ENCODE results near the gene MMP14.

The MMP14 gene

DNA sequence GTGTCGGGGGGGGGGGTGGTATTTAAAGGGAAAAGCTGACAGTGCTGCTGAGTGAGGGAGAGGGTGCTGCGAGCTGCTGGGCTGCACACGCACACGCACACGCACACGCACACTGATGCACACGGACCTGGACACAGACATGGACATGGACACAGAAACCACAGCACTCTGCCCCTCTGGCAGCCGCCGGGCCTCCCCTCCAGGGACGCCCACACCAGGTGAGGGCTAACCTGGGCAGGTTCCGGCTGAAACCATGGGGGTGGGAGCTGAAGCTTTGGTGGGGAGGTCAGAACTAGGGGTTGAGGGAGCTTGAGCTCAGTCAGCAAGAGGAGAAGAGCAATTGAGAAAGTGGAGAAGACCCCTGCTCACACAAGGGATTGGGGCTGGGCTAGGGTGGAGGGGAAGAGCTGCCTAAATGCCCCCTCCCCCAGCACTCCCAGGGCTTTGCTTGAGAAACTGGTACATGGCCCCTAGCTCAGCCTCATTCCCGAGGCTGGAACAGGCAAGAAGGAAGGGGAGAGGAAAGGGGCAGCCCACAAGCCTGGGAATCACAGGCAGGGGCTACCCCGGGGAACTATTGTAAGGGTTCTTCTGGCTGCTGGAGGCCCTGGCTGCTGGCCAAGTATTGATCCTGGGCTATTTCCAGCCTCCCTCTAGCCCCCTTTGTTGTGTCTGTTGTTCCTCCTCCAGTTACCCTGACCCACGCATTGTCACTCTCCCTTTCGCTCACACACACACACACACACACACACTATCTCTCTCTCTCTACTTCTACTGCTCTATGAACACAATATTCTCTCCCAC is 47.0 kb downstream of the MMP14 start, which contains the start of gene REM2:
Gene REM2, plus strand, starts transcription at position 50 of the 804 bp plus-strand sequence. Its CDS starts 66 bp downstream, at position 116.
- Mint-ChIP-seq H3K4me3 (no peak within 1 kb of the TSS), H3K36me3 (ENCODE audit: insufficient read depth) (peaks cover 26% of the 10 kb centered on the region), H3K27me3 (no peaks in the 10 kb centered on the region), H3K9me3 (no peaks in the 10 kb centered on the region), H3K27ac (peak within 1 kb of the TSS; percentile 12 to 64), H3K4me1 (ENCODE audit: low read depth in 2 of 2) (peaks cover 22 to 31% of the 10 kb centered on the region in 2 donors)
- DNase-seq (no peak), ATAC-seq (replicated peaks) (no peak)

- Mint-ChIP-seq H3K27me3 (no peaks in the 10 kb centered on the region), H3K36me3 (ENCODE audit: insufficient read depth) (peaks cover 24% of the 10 kb centered on the region), H3K4me1 (ENCODE audit: low read depth in 2 of 2) (peaks cover 22 to 28% of the 10 kb centered on the region in 2 donors), H3K4me3 (no peak overlapping the region), H3K9me3 (no peaks in the 10 kb centered on the region), H3K27ac (peak overlapping the region in 1 of 2 donors; percentile 3)
- no peak for DNase-seq
- no peak for ATAC-seq (replicated peaks)
Measured at GRCh38 chr14:22884076-22884737, 47.8 kb downstream of the MMP14 start.

GRCh38 chr14:22884738-22885523 is 48.5 kb downstream of the MMP14 start:
- Mint-ChIP-seq H3K4me3 (peak overlapping the region; percentile 45 to 49), H3K9me3 (no peaks in the 10 kb centered on the region), H3K27ac (peak overlapping the region in 1 of 2 donors; percentile 42), H3K27me3 (no peaks in the 10 kb centered on the region), H3K4me1 (ENCODE audit: low read depth in 2 of 2) (peaks cover 22 to 26% of the 10 kb centered on the region in 2 donors), H3K36me3 (ENCODE audit: insufficient read depth) (peaks cover 25% of the 10 kb centered on the region)
- DNase-seq (no peak), ATAC-seq (replicated peaks) (no peak)

GRCh38 chr14:22885975-22886374 is 49.6 kb downstream of the MMP14 start:
- H3K4me3 Mint-ChIP-seq, result peak overlapping the region; percentile 79 to 80
- peaks cover 27% of the 10 kb centered on the region for H3K36me3 Mint-ChIP-seq (ENCODE audit: insufficient read depth)
- H3K4me1 Mint-ChIP-seq (ENCODE audit: low read depth in 2 of 2), result peaks cover 22 to 26% of the 10 kb centered on the region in 2 donors
- ATAC-seq (replicated peaks) (no peak), DNase-seq (no peak)
- peak overlapping the region in 1 of 2 donors; percentile 52 for H3K27ac Mint-ChIP-seq
- no peaks in the 10 kb centered on the region for H3K9me3 Mint-ChIP-seq
- no peaks in the 10 kb centered on the region for H3K27me3 Mint-ChIP-seq

GRCh38 chr14:22886500-22887259 is 50.3 kb downstream of the MMP14 start:
- Mint-ChIP-seq H3K9me3 (no peaks in the 10 kb centered on the region), H3K4me1 (ENCODE audit: low read depth in 2 of 2) (peaks cover 22 to 26% of the 10 kb centered on the region in 2 donors), H3K27ac (peak overlapping the region; percentile 82 to 91), H3K27me3 (no peaks in the 10 kb centered on the region), H3K4me3 (peak overlapping the region; percentile 79 to 80), H3K36me3 (ENCODE audit: insufficient read depth) (peaks cover 27% of the 10 kb centered on the region)
- ATAC-seq (replicated peaks) (peak; percentile 78), DNase-seq (peak; percentile 42 to 68 (median 60))

GRCh38 chr14:22887260-22887989 is 51.0 kb downstream of the MMP14 start:
- DNase-seq (no peak), ATAC-seq (replicated peaks) (peak; percentile 21)
- H3K36me3 Mint-ChIP-seq (ENCODE audit: insufficient read depth), result peaks cover 27% of the 10 kb centered on the region
- peaks cover 22% of the 10 kb centered on the region in 2 donors for H3K4me1 Mint-ChIP-seq (ENCODE audit: low read depth in 2 of 2)
- H3K4me3 Mint-ChIP-seq, result peak overlapping the region; percentile 79 to 80
- no peaks in the 10 kb centered on the region for H3K27me3 Mint-ChIP-seq
- H3K27ac Mint-ChIP-seq, result peak overlapping the region; percentile 82 to 91
- no peaks in the 10 kb centered on the region for H3K9me3 Mint-ChIP-seq

GRCh38 chr14:22887990-22888378 is 51.6 kb downstream of the MMP14 start:
- Mint-ChIP-seq H3K27me3 (no peaks in the 10 kb centered on the region), H3K36me3 (ENCODE audit: insufficient read depth) (peaks cover 27% of the 10 kb centered on the region), H3K27ac (peak overlapping the region; percentile 82 to 91), H3K4me1 (ENCODE audit: low read depth in 2 of 2) (peaks cover 22% of the 10 kb centered on the region in 2 donors), H3K9me3 (no peaks in the 10 kb centered on the region), H3K4me3 (peak overlapping the region; percentile 79 to 80)
- ATAC-seq (replicated peaks), result no peak
- DNase-seq, result no peak

- Mint-ChIP-seq H3K27ac (no peak overlapping the region), H3K4me3 (no peak overlapping the region), H3K36me3 (ENCODE audit: insufficient read depth) (peaks cover 22% of the 10 kb centered on the region), H3K9me3 (no peaks in the 10 kb centered on the region), H3K27me3 (no peaks in the 10 kb centered on the region), H3K4me1 (ENCODE audit: low read depth in 2 of 2) (peaks cover 19 to 22% of the 10 kb centered on the region in 2 donors)
- ATAC-seq (replicated peaks), result no peak
- no peak for DNase-seq
Measured at GRCh38 chr14:22888662-22889061, 52.3 kb downstream of the MMP14 start.

DNA sequence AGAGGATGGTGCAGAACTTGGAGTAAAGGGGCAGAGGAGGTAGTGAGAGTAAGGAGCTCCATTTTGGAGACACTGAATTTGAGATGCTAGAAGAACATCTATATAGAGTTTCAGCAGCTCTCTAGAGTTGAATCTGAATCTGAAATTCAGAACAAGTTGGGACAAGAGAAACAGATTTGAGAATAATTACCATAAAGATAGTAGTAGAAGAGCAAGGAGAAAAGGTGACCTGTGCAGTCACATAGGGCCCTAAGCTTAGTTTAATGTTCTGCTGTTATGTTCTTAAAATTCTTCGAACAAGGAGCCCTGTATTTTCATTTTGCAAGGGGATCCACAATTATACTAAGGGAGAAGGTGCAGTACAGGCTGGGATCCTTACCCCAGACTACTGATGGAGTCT is 54.0 kb downstream of the MMP14 start:
- peaks cover 14% of the 10 kb centered on the region for H3K36me3 Mint-ChIP-seq (ENCODE audit: insufficient read depth)
- H3K9me3 Mint-ChIP-seq, result no peaks in the 10 kb centered on the region
- ATAC-seq (replicated peaks) (no peak), DNase-seq (no peak)
- H3K4me3 Mint-ChIP-seq, result no peak overlapping the region
- H3K4me1 Mint-ChIP-seq (ENCODE audit: low read depth in 2 of 2), result peaks cover 17 to 19% of the 10 kb centered on the region in 2 donors
- no peaks in the 10 kb centered on the region for H3K27me3 Mint-ChIP-seq
- no peak overlapping the region for H3K27ac Mint-ChIP-seq

GRCh38 chr14:22892488-22892887 is 56.1 kb downstream of the MMP14 start:
- Mint-ChIP-seq H3K9me3 (no peaks in the 10 kb centered on the region), H3K27ac (no peak overlapping the region), H3K4me3 (no peak overlapping the region), H3K27me3 (no peaks in the 10 kb centered on the region), H3K36me3 (ENCODE audit: insufficient read depth) (peaks cover 5% of the 10 kb centered on the region), H3K4me1 (ENCODE audit: low read depth in 2 of 2) (peaks cover 6 to 7% of the 10 kb centered on the region in 2 donors)
- no peak for DNase-seq
- no peak for ATAC-seq (replicated peaks)

DNA sequence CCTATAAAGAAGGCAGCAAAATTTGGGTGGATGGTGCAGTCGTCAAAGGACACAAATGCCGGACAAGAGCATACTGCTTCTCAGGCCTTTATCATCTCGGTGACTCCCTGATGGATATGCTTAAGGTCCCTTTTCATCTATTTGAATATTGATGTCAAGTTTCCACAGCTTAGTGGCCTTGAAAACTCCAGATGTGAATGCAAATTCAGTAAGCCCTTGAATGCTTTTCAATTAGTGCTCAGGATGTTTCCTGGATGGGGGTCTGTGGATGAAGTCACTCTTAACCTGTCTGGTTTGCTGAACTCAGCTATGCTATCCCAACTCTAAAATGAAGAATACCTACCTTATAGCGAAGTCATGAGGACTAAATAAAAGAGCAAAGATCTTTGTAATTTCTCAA is 57.3 kb downstream of the MMP14 start:
- Mint-ChIP-seq H3K27me3 (no peaks in the 10 kb centered on the region), H3K36me3 (ENCODE audit: insufficient read depth) (peaks cover 8% of the 10 kb centered on the region), H3K4me3 (no peak overlapping the region), H3K9me3 (no peaks in the 10 kb centered on the region), H3K4me1 (ENCODE audit: low read depth in 2 of 2) (no peaks in the 10 kb centered on the region), H3K27ac (no peak overlapping the region)
- no peak for ATAC-seq (replicated peaks)
- DNase-seq, result no peak

DNA sequence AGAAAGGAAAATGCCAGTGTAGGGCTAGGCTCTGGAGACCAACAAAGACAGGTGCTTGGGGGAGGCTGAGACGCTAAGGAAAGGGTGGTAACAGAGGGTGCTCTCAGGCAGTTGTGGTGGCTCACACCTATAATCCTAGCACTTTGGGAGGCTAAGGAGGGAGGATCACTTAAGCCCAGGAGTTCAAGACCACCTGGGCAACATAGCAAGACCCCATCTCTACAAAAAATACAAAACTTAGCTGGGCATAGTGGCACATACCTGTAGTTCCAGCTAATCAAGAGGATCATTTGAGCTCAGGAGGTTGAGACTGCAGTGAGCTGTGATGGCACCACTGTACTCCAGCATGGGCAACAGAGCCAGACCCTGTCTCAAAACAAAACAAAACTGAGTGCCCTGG is 59.0 kb downstream of the MMP14 start:
- no peak for DNase-seq
- no peak overlapping the region for H3K27ac Mint-ChIP-seq
- no peak for ATAC-seq (replicated peaks)

More for the DNA sequence above, 59.0 kb downstream of the MMP14 start:
- Mint-ChIP-seq H3K9me3 (no peaks in the 10 kb centered on the region), H3K4me3 (no peak overlapping the region), H3K36me3 (ENCODE audit: insufficient read depth) (peaks cover 5% of the 10 kb centered on the region), H3K4me1 (ENCODE audit: low read depth in 2 of 2) (peaks cover 2 to 3% of the 10 kb centered on the region in 2 donors), H3K27me3 (no peaks in the 10 kb centered on the region)
